ENCODE results near the gene FOXE1. TPM values are rescaled to one million over a fixed set of nuclear protein-coding genes. Genes with fewer than 3 reads are reported as not detected.

Gene FOXE1
- total RNA-seq, 2 experiments from 2014 or later: not detected

GRCh38 chr9:97830884-97831829, 21.9 kb upstream of the FOXE1 start:
- POLR2A ChIA-PET: no interaction called here
- H3K9me3 ChIP-seq (ENCODE audit: control insufficient read depth in 1 of 2, insufficient read depth in 1 of 2, low read length in 2 of 2): no peaks in the 10 kb centered on the region
- H3K27me3 ChIP-seq (ENCODE audit: control insufficient read depth in 1 of 2, insufficient read depth in 2 of 2, low read length in 2 of 2): peaks cover 4 to 11% of the 10 kb centered on the region in 2 experiments
- no peak overlapping the region for H3K27ac ChIP-seq (ENCODE audit: low read depth in 1 of 2, low read length in 2 of 2)
- intact Hi-C loops (cut with DNase I, micrococcal nuclease): no loop called here
- Mint-ChIP-seq H3K36me3 (ENCODE audit: low read depth) (no peaks in the 10 kb centered on the region), H3K27ac (no peak overlapping the region), H3K27me3 (peaks cover 44% of the 10 kb centered on the region), H3K4me3 (no peak overlapping the region), H3K9me3 (no peaks in the 10 kb centered on the region), H3K4me1 (ENCODE audit: low read depth) (no peaks in the 10 kb centered on the region)
- CTCF ChIA-PET: no interaction called here
- no peaks in the 10 kb centered on the region for H3K36me3 ChIP-seq (ENCODE audit: insufficient read depth, low read length)
- TF ChIP-seq CTCF (IDR thresholded peaks at IDR 0.05): no peak
- no peak overlapping the region for H3K4me3 ChIP-seq (ENCODE audit: low read length)
- ATAC-seq (ENCODE audit: poor library complexity): no peak
- H3K4me1 ChIP-seq (ENCODE audit: insufficient read depth, low read length): no peaks in the 10 kb centered on the region
- DNase-seq: no peak

- no peak overlapping the region for H3K27ac ChIP-seq (ENCODE audit: low read depth in 1 of 2, low read length in 2 of 2)
- H3K4me3 Mint-ChIP-seq: no peak overlapping the region
- no peak overlapping the region for H3K4me3 ChIP-seq (ENCODE audit: low read length)
- no peaks in the 10 kb centered on the region for H3K4me1 Mint-ChIP-seq (ENCODE audit: low read depth)
- peaks cover 46% of the 10 kb centered on the region for H3K27me3 Mint-ChIP-seq
- ATAC-seq (ENCODE audit: poor library complexity) (no peak), DNase-seq (peak in 1 of 14 experiments; percentile 37)
- no peaks in the 10 kb centered on the region for H3K36me3 ChIP-seq (ENCODE audit: insufficient read depth, low read length)
- no peak for TF ChIP-seq CTCF (IDR thresholded peaks at IDR 0.05)
- no peaks in the 10 kb centered on the region for H3K9me3 Mint-ChIP-seq
- ChIA-PET POLR2A (no interaction called here), CTCF (no interaction called here)
- peaks cover 4 to 11% of the 10 kb centered on the region in 2 experiments for H3K27me3 ChIP-seq (ENCODE audit: control insufficient read depth in 1 of 2, insufficient read depth in 2 of 2, low read length in 2 of 2)
- intact Hi-C loops (cut with DNase I, micrococcal nuclease): no loop called here
- no peaks in the 10 kb centered on the region for H3K9me3 ChIP-seq (ENCODE audit: control insufficient read depth in 1 of 2, insufficient read depth in 1 of 2, low read length in 2 of 2)
- no peaks in the 10 kb centered on the region for H3K4me1 ChIP-seq (ENCODE audit: insufficient read depth, low read length)
- no peaks in the 10 kb centered on the region for H3K36me3 Mint-ChIP-seq (ENCODE audit: low read depth)
- H3K27ac Mint-ChIP-seq: no peak overlapping the region
Measured at GRCh38 chr9:97831843-97832636, 21.0 kb upstream of the FOXE1 start.

GRCh38 chr9:97840521-97840920, 12.5 kb upstream of the FOXE1 start:
- H3K27me3 ChIP-seq (ENCODE audit: control insufficient read depth in 1 of 2, insufficient read depth in 2 of 2, low read length in 2 of 2): peaks cover 9 to 45% of the 10 kb centered on the region in 2 experiments
- CTCF ChIA-PET: interaction anchor here (0.9 kb wide), 1 partner anchor 25 kb away, joined by 3 read pairs; no protein-coding TSS in a partner anchor
- TF ChIP-seq CTCF (IDR thresholded peaks at IDR 0.05): no peak

More at GRCh38 chr9:97840521-97840920, 12.5 kb upstream of the FOXE1 start:
- Mint-ChIP-seq H3K4me1 (ENCODE audit: low read depth) (no peaks in the 10 kb centered on the region), H3K27me3 (peaks cover 90% of the 10 kb centered on the region), H3K36me3 (ENCODE audit: low read depth) (no peaks in the 10 kb centered on the region), H3K9me3 (peaks cover 2% of the 10 kb centered on the region), H3K27ac (no peak overlapping the region), H3K4me3 (no peak overlapping the region)
- Histone ChIP-seq H3K4me1 (ENCODE audit: insufficient read depth, low read length) (no peaks in the 10 kb centered on the region), H3K9me3 (ENCODE audit: control insufficient read depth in 1 of 2, insufficient read depth in 1 of 2, low read length in 2 of 2) (no peaks in the 10 kb centered on the region), H3K4me3 (ENCODE audit: low read length) (no peak overlapping the region), H3K27ac (ENCODE audit: low read depth in 1 of 2, low read length in 2 of 2) (no peak overlapping the region), H3K36me3 (ENCODE audit: insufficient read depth, low read length) (no peaks in the 10 kb centered on the region)
- no peak for DNase-seq
- ATAC-seq (ENCODE audit: poor library complexity): no peak
- POLR2A ChIA-PET: no interaction called here
- intact Hi-C loops (cut with DNase I, micrococcal nuclease): no loop called here

All from CD4-positive, alpha-beta T cell (primary cell).